Loucy (cell line): ENCODE data around the gene RASSF5.

Source experiments
- H2AFZ ChIP-seq: fragments of 200-600 bp; sonication (generic); 2 replicates; pipeline ENCODE4 v1.6.0; 2016; ENCODE audit warnings: antibody characterized with exemption, mild to moderate bottlenecking, low read length, moderate library complexity
- H3F3A ChIP-seq: fragments of 200-600 bp; 2 replicates; pipeline ENCODE4 v1.6.0; 2016; ENCODE audit warnings: antibody characterized with exemption, low read depth, mild to moderate bottlenecking
- H3K27me3 ChIP-seq: fragments of 200-600 bp; sonication (generic); 2 replicates; pipeline ENCODE4 v1.6.1; 2014; ENCODE audit warnings: low read length, mild to moderate bottlenecking; ENCODE audit not compliant: insufficient read depth, poor library complexity, severe bottlenecking
- H3K36me3 ChIP-seq: fragments of 200-600 bp; sonication (generic); 2 replicates; pipeline ENCODE4 v1.6.1; 2016; ENCODE audit warnings: low read length; ENCODE audit not compliant: insufficient read depth
- H3K4me1 ChIP-seq: fragments of 200-600 bp; sonication (generic); 2 replicates; pipeline ENCODE4 v1.5.1; 2014; ENCODE audit warnings: low read length, mild to moderate bottlenecking; ENCODE audit not compliant: insufficient read depth, poor library complexity, severe bottlenecking
- H3K4me2 ChIP-seq: fragments of 200-600 bp; sonication (generic); 2 replicates; pipeline ENCODE4 v1.6.0; 2014; ENCODE audit warnings: antibody characterized with exemption, low read length, low read depth, mild to moderate bottlenecking; ENCODE audit not compliant: poor library complexity, severe bottlenecking
- H3K4me3 ChIP-seq: fragments of 200-600 bp; sonication (generic); 2 replicates; pipeline ENCODE4 v1.5.1; 2014; ENCODE audit warnings: low read length, mild to moderate bottlenecking, mixed read lengths; ENCODE audit not compliant: poor library complexity, severe bottlenecking
- H3K79me2 ChIP-seq: fragments of 200-600 bp; sonication (generic); 2 replicates; pipeline ENCODE4 v1.6.1; 2014; ENCODE audit warnings: low read length; ENCODE audit not compliant: insufficient read depth
- H3K9ac ChIP-seq: fragments of 200-600 bp; sonication (generic); 2 replicates; pipeline ENCODE4 v1.6.0; 2014; ENCODE audit warnings: mild to moderate bottlenecking, low read depth, low read length, moderate library complexity; ENCODE audit not compliant: poor library complexity, severe bottlenecking
- H3K9me2 ChIP-seq: fragments of 200-600 bp; sonication (generic); replicated peaks from 2 replicates; pipeline ENCODE4 v1.6.1; 2016; ENCODE audit warnings: low read depth, low read length, mixed read lengths
- H3K9me3 ChIP-seq: fragments of 200-600 bp; sonication (generic); 2 replicates; pipeline ENCODE4 v1.6.1; 2014; ENCODE audit warnings: mild to moderate bottlenecking, antibody characterized with exemption, low read length, low read depth; ENCODE audit not compliant: insufficient read depth
- H4K20me1 ChIP-seq: fragments of 200-600 bp; sonication (generic); 2 replicates; pipeline ENCODE4 v1.6.0; 2014; ENCODE audit warnings: antibody characterized with exemption, low read length, mild to moderate bottlenecking; ENCODE audit not compliant: insufficient read depth, poor library complexity, severe bottlenecking
- EZH2phosphoT487 ChIP-seq: fragments of 200-600 bp; IDR thresholded peaks from 2 replicates; pipeline ENCODE4 v1.6.1; 2018; ENCODE audit warnings: antibody characterized with exemption, mild to moderate bottlenecking, moderate library complexity, borderline replicate concordance
- TF ChIP-seq, protein P1 (sequence below): fragments of 200-600 bp; sonication (generic); conservative IDR thresholded peaks from 2 replicates; pipeline ENCODE4 v1.5.1; 2014; ENCODE audit warnings: mild to moderate bottlenecking, antibody characterized with exemption, low read length

Gene RASSF5

GRCh38 chr1:206590025-206590758 is 82.9 kb downstream of the RASSF5 start:
- Histone ChIP-seq H3K36me3 (peaks cover 90% of the 10 kb centered on the region; the same call in 1 of the 2 replicates), H3K9ac (no peak overlapping the region)

GRCh38 chr1:206591226-206591625 is 83.9 kb downstream of the RASSF5 start:
- no peaks in the 10 kb centered on the region for H3K9me2 ChIP-seq
- H4K20me1 ChIP-seq, result no peaks in the 10 kb centered on the region
- H3K9ac ChIP-seq, result no peak overlapping the region
- no peak overlapping the region for H3K4me2 ChIP-seq
- H3F3A ChIP-seq, result no peaks in the 10 kb centered on the region
- H3K4me1 ChIP-seq, result no peaks in the 10 kb centered on the region
- H3K9me3 ChIP-seq, result no peaks in the 10 kb centered on the region
- no peak overlapping the region for H2AFZ ChIP-seq
- no peaks in the 10 kb centered on the region for H3K27me3 ChIP-seq
- no peaks in the 10 kb centered on the region for H3K79me2 ChIP-seq
- no peak overlapping the region for H3K4me3 ChIP-seq
- peaks cover 90% of the 10 kb centered on the region; the same call in 1 of the 2 replicates for H3K36me3 ChIP-seq
- no peak for TF ChIP-seq EZH2phosphoT487
- TF ChIP-seq, protein P1, sequence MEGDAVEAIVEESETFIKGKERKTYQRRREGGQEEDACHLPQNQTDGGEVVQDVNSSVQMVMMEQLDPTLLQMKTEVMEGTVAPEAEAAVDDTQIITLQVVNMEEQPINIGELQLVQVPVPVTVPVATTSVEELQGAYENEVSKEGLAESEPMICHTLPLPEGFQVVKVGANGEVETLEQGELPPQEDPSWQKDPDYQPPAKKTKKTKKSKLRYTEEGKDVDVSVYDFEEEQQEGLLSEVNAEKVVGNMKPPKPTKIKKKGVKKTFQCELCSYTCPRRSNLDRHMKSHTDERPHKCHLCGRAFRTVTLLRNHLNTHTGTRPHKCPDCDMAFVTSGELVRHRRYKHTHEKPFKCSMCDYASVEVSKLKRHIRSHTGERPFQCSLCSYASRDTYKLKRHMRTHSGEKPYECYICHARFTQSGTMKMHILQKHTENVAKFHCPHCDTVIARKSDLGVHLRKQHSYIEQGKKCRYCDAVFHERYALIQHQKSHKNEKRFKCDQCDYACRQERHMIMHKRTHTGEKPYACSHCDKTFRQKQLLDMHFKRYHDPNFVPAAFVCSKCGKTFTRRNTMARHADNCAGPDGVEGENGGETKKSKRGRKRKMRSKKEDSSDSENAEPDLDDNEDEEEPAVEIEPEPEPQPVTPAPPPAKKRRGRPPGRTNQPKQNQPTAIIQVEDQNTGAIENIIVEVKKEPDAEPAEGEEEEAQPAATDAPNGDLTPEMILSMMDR, result no peak

More at GRCh38 chr1:206590025-206590758, 82.9 kb downstream of the RASSF5 start:
- Histone ChIP-seq H3K4me1 (no peaks in the 10 kb centered on the region), H4K20me1 (no peaks in the 10 kb centered on the region), H3K4me3 (no peak overlapping the region), H3F3A (no peaks in the 10 kb centered on the region), H3K79me2 (no peaks in the 10 kb centered on the region), H3K27me3 (no peaks in the 10 kb centered on the region), H2AFZ (no peak overlapping the region), H3K4me2 (no peak overlapping the region), H3K9me3 (no peaks in the 10 kb centered on the region), H3K9me2 (no peaks in the 10 kb centered on the region)
- no peak for TF ChIP-seq EZH2phosphoT487
- TF ChIP-seq, protein P1, result peak; percentile 39

GRCh38 chr1:206591696-206592095 is 84.4 kb downstream of the RASSF5 start:
- H2AFZ ChIP-seq, result no peak overlapping the region
- H3F3A ChIP-seq, result no peaks in the 10 kb centered on the region
- H3K4me3 ChIP-seq, result no peak overlapping the region
- no peaks in the 10 kb centered on the region for H3K9me3 ChIP-seq
- no peak overlapping the region for H3K4me2 ChIP-seq
- no peaks in the 10 kb centered on the region for H3K9me2 ChIP-seq
- H4K20me1 ChIP-seq, result no peaks in the 10 kb centered on the region
- no peaks in the 10 kb centered on the region for H3K4me1 ChIP-seq
- H3K27me3 ChIP-seq, result no peaks in the 10 kb centered on the region
- H3K9ac ChIP-seq, result no peak overlapping the region
- H3K79me2 ChIP-seq, result no peaks in the 10 kb centered on the region
- TF ChIP-seq, protein P1, result no peak
- no peak for TF ChIP-seq EZH2phosphoT487
- H3K36me3 ChIP-seq, result peaks cover 90% of the 10 kb centered on the region; the same call in 1 of the 2 replicates
